22Rv1 (cell line): ENCODE results near the gene SC5D.

Experiments used
- ZFX ChIP-seq: fragments of 450-650 bp; IDR thresholded peaks from 2 replicates; pipeline ENCODE4 v1.6.1; 2017; ENCODE audit warnings: antibody characterized with exemption, borderline replicate concordance
- TF ChIP-seq, protein P1 (sequence below): fragments of 450-650 bp; IDR thresholded peaks from 2 replicates; pipeline ENCODE4 v1.5.1; 2017; ENCODE audit warnings: mild to moderate bottlenecking

- TF ChIP-seq, protein P1, sequence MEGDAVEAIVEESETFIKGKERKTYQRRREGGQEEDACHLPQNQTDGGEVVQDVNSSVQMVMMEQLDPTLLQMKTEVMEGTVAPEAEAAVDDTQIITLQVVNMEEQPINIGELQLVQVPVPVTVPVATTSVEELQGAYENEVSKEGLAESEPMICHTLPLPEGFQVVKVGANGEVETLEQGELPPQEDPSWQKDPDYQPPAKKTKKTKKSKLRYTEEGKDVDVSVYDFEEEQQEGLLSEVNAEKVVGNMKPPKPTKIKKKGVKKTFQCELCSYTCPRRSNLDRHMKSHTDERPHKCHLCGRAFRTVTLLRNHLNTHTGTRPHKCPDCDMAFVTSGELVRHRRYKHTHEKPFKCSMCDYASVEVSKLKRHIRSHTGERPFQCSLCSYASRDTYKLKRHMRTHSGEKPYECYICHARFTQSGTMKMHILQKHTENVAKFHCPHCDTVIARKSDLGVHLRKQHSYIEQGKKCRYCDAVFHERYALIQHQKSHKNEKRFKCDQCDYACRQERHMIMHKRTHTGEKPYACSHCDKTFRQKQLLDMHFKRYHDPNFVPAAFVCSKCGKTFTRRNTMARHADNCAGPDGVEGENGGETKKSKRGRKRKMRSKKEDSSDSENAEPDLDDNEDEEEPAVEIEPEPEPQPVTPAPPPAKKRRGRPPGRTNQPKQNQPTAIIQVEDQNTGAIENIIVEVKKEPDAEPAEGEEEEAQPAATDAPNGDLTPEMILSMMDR, result no peak
- no peak for TF ChIP-seq ZFX
Observed at GRCh38 chr11:121347813-121348212, 55.2 kb downstream of the SC5D start.
